Astrocyte (in vitro differentiated cells and primary cell): ENCODE data around the gene MET.

Experiments used
- EZH2 ChIP-seq: IDR thresholded peaks from 2 replicates; pipeline ENCODE4 v1.6.1; 2012; ENCODE audit warnings: mild to moderate bottlenecking, low read length, inconsistent platforms; ENCODE audit not compliant: insufficient read depth
- TF ChIP-seq, protein P1 (sequence below): IDR thresholded peaks from 2 replicates; pipeline ENCODE4 v1.5.1; 2011; ENCODE audit warnings: low read depth, mild to moderate bottlenecking, inconsistent platforms, low read length, moderate library complexity; ENCODE audit not compliant: insufficient read depth

DNA sequence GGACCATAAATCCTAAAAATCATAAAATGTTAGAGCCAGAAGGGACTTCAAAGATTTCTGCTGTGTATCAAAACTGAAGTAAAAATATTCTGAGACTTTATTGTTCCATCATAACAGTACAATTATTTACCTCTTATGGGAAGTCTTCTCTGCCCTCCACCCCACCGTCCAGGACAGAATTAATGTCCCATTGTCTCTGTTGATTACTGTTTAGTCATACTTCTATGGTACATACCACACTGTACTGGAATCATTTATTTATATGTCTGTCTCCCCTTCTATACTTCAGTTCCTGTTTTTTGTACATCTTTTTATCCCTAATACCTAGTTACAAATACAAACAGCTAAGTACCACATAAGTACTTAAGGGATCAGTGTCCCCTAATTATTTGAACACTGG lies 98.9 kb downstream of the MET start:
- TF ChIP-seq, protein P1, sequence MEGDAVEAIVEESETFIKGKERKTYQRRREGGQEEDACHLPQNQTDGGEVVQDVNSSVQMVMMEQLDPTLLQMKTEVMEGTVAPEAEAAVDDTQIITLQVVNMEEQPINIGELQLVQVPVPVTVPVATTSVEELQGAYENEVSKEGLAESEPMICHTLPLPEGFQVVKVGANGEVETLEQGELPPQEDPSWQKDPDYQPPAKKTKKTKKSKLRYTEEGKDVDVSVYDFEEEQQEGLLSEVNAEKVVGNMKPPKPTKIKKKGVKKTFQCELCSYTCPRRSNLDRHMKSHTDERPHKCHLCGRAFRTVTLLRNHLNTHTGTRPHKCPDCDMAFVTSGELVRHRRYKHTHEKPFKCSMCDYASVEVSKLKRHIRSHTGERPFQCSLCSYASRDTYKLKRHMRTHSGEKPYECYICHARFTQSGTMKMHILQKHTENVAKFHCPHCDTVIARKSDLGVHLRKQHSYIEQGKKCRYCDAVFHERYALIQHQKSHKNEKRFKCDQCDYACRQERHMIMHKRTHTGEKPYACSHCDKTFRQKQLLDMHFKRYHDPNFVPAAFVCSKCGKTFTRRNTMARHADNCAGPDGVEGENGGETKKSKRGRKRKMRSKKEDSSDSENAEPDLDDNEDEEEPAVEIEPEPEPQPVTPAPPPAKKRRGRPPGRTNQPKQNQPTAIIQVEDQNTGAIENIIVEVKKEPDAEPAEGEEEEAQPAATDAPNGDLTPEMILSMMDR = no peak
- no peak for TF ChIP-seq EZH2
